ENCODE data around the gene PARD3B.

DNA sequence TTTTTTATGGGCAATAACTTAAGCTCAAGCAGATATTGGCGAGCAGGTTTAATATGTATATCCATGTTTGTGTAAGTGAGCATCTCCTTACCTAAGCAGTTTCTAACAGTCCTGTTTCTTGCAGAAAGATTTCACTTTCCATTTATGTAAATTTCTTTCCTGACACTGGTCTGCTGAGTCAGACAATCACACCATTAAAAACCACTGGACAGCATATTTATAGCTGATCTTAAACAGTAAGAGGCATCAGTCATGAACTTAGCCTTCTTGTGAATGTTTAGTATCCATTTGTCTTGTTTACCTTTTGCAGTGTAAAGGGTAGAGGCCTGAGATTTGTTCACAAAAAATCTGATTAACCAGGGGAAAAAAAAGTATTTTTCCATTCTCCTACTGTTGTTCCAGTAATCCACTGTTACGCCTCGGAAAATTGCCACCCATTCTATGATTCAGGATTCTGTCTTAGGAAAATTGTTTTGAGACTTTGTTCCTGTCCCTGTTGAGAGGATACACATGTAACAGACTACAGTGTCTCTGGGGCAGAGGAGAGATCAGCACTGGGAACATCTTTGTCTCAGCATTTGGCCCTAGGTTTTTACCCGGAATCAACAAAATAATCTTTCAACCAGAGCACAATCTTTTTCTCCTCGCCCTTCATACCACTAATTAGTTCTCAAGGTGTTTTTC lies 616.0 kb downstream of the PARD3B start:
- TF ChIP-seq SUZ12 (IDR thresholded peaks at IDR 0.05) (no peak), SP1 (IDR thresholded peaks at IDR 0.05) (no peak), LEF1 (IDR thresholded peaks at IDR 0.05; ENCODE audit: borderline replicate concordance) (no peak), HDGF (IDR thresholded peaks at IDR 0.05; ENCODE audit: borderline replicate concordance) (no peak), BHLHE40 (IDR thresholded peaks at IDR 0.05; ENCODE audit: borderline replicate concordance) (no peak), CTBP1 (IDR thresholded peaks at IDR 0.05; ENCODE audit: borderline replicate concordance) (no peak), FOXM1 (IDR thresholded peaks at IDR 0.05; ENCODE audit: borderline replicate concordance) (no peak), L3MBTL2 (conservative IDR thresholded peaks at IDR 0.05) (no peak), ARNT (IDR thresholded peaks at IDR 0.05) (no peak), TARDBP (IDR thresholded peaks at IDR 0.05) (no peak), NFRKB (IDR thresholded peaks at IDR 0.05) (no peak), FOXK2 (IDR thresholded peaks at IDR 0.05) (no peak), ELF4 (IDR thresholded peaks at IDR 0.05) (no peak)
- TF ChIP-seq, protein P1, sequence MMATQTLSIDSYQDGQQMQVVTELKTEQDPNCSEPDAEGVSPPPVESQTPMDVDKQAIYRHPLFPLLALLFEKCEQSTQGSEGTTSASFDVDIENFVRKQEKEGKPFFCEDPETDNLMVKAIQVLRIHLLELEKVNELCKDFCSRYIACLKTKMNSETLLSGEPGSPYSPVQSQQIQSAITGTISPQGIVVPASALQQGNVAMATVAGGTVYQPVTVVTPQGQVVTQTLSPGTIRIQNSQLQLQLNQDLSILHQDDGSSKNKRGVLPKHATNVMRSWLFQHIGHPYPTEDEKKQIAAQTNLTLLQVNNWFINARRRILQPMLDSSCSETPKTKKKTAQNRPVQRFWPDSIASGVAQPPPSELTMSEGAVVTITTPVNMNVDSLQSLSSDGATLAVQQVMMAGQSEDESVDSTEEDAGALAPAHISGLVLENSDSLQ (IDR thresholded peaks at IDR 0.05), result no peak
